IMR-90 (cell line): Measurements from ENCODE around the gene VSIG10L.

ENCODE experiments used
- CHD1 ChIP-seq: IDR thresholded peaks from 2 replicates; pipeline ENCODE4 v1.6.1; 2012; ENCODE audit warnings: low read depth, low read length, improper control_type of control experiment
- ELK1 ChIP-seq: fragments of 150-350 bp; IDR thresholded peaks from 2 replicates; pipeline ENCODE4 v1.6.1; 2016; ENCODE audit warnings: low read depth, mild to moderate bottlenecking, low read length, moderate library complexity, borderline replicate concordance
- SMC3 ChIP-seq: fragments of 150-350 bp; IDR thresholded peaks from 2 replicates; pipeline ENCODE4 v1.6.1; 2016; ENCODE audit warnings: low read depth, mild to moderate bottlenecking, antibody characterized with exemption, low read length, moderate library complexity
- TF ChIP-seq, protein P1 (sequence below): conservative IDR thresholded peaks from 2 replicates; pipeline ENCODE4 v1.5.1; 2012; ENCODE audit warnings: mild to moderate bottlenecking, low read depth, low read length, improper control_type of control experiment

- TF ChIP-seq, protein P1, sequence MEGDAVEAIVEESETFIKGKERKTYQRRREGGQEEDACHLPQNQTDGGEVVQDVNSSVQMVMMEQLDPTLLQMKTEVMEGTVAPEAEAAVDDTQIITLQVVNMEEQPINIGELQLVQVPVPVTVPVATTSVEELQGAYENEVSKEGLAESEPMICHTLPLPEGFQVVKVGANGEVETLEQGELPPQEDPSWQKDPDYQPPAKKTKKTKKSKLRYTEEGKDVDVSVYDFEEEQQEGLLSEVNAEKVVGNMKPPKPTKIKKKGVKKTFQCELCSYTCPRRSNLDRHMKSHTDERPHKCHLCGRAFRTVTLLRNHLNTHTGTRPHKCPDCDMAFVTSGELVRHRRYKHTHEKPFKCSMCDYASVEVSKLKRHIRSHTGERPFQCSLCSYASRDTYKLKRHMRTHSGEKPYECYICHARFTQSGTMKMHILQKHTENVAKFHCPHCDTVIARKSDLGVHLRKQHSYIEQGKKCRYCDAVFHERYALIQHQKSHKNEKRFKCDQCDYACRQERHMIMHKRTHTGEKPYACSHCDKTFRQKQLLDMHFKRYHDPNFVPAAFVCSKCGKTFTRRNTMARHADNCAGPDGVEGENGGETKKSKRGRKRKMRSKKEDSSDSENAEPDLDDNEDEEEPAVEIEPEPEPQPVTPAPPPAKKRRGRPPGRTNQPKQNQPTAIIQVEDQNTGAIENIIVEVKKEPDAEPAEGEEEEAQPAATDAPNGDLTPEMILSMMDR = no peak
- TF ChIP-seq SMC3 (no peak), CHD1 (no peak), ELK1 (no peak)
These were observed 46.0 kb upstream of the VSIG10L start, which contains the start of gene LIM2 for GRCh38 chr19:51387924-51388389.
